ENCODE results near the gene SLC38A1.

DNA sequence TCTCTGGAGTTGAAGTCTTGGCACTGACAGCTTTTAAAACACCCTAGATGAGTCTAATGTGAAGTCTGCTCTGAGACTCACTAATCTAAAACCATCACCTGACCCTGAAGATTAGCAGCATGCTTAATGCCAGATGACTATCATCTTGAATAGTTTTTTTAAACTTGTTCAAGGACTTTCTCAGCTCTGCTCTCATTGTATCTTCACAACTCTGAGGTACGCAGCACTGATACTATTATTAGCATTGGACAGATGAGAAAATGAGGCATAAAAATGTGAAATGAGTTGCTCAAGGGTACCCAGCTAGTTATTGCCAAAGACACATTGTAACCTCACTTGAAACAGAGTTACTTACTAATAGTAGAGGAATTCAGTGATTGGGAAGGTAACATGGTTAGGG lies 4.8 kb downstream of the SLC38A1 start:
- TF ChIP-seq EP300 (IDR thresholded peaks at IDR 0.05; ENCODE audit: borderline replicate concordance in 1 of 2, low read depth in 1 of 2, low read length in 1 of 2) (no peak), CTCF (IDR thresholded peaks at IDR 0.05) (no peak), REST (IDR thresholded peaks at IDR 0.05; ENCODE audit: low read depth, low read length) (no peak), FOXM1 (IDR thresholded peaks at IDR 0.05; ENCODE audit: low read depth) (no peak), MXI1 (IDR thresholded peaks at IDR 0.05; ENCODE audit: low read depth, low read length) (no peak), NRF1 (IDR thresholded peaks at IDR 0.05; ENCODE audit: low read depth, low read length) (no peak), POLR2AphosphoS5 (IDR thresholded peaks at IDR 0.05; ENCODE audit: low read depth, low read length) (no peak), RXRA (IDR thresholded peaks at IDR 0.05; ENCODE audit: borderline replicate concordance, low read depth) (no peak), EZH2phosphoT487 (IDR thresholded peaks at IDR 0.05; ENCODE audit: borderline replicate concordance, low read depth) (no peak)

All from SK-N-SH (cell line).